GM23248 (cell line): ENCODE measurements around the gene LOXL3.

Source experiments
- EZH2 ChIP-seq: fragments of 200-600 bp; sonication (generic); IDR thresholded peaks from 2 replicates; pipeline ENCODE4 v1.6.1; 2018; ENCODE audit warnings: antibody characterized with exemption, mild to moderate bottlenecking; ENCODE audit not compliant: insufficient read depth, poor library complexity, severe bottlenecking
- EZH2phosphoT487 ChIP-seq: fragments of 200-600 bp; sonication (generic); IDR thresholded peaks from 2 replicates; pipeline ENCODE4 v1.6.1; 2018; ENCODE audit warnings: antibody characterized with exemption, moderate library complexity, mild to moderate bottlenecking, low read depth; ENCODE audit not compliant: insufficient read depth

- TF ChIP-seq EZH2phosphoT487 (no peak), EZH2 (no peak)
Measured at GRCh38 chr2:74550231-74550630, 3.5 kb downstream of the LOXL3 start.
